ENCODE measurements around the gene ADAMTS3. TPM values are rescaled to one million over a fixed set of nuclear protein-coding genes. Genes with fewer than 3 reads are reported as not detected.

The ADAMTS3 gene
- total and polyA plus RNA-seq, 12 donors, result 1.0 to 13.1 (median 2.2) TPM

- H3K9me3 ChIP-seq (replicated peaks in 1 of 3), result no peaks in the 10 kb centered on the region
- 70 to 79% (median 72%) methylated on average over 4 of the region's 4 CpGs for WGBS, 4 donors
- no peak for TF ChIP-seq POLR2A (IDR thresholded peaks at IDR 0.05)
- no peak for TF ChIP-seq CTCF (IDR thresholded peaks at IDR 0.05)
These were observed 145.0 kb downstream of the ADAMTS3 start for GRCh38 chr4:72424006-72424405.

GRCh38 chr4:72422416-72422815 lies 146.6 kb downstream of the ADAMTS3 start:
- H3K4me1 ChIP-seq (replicated peaks in 1 of 2), result peaks cover 5 to 8% of the 10 kb centered on the region in 2 donors
- no peak for TF ChIP-seq CTCF (IDR thresholded peaks at IDR 0.05)
- TF ChIP-seq POLR2A (IDR thresholded peaks at IDR 0.05), result no peak
- 92 to 96% (median 95%) methylated on average over 2 of the region's 2 CpGs for WGBS, 4 donors
- no peak overlapping the region for H3K4me3 ChIP-seq
- H3K9me3 ChIP-seq (replicated peaks in 1 of 3), result no peaks in the 10 kb centered on the region
- no peak overlapping the region for H3K27ac ChIP-seq
- intact Hi-C loops (cut with DNase I), result no loop called here
- H3K36me3 ChIP-seq (replicated peaks in 1 of 2), result no peaks in the 10 kb centered on the region
- no peak for DNase-seq
- no peaks in the 10 kb centered on the region for H3K27me3 ChIP-seq

More at GRCh38 chr4:72424006-72424405, 145.0 kb downstream of the ADAMTS3 start:
- Histone ChIP-seq H3K4me1 (replicated peaks in 1 of 2) (peaks cover under 1% of the 10 kb centered on the region in 2 donors), H3K36me3 (replicated peaks in 1 of 2) (no peaks in the 10 kb centered on the region), H3K4me3 (no peak overlapping the region), H3K27ac (no peak overlapping the region), H3K27me3 (no peaks in the 10 kb centered on the region)
- DNase-seq, result no peak
- intact Hi-C loops (cut with DNase I), result no loop called here

GRCh38 chr4:72418458-72418857 lies 150.6 kb downstream of the ADAMTS3 start:
- H3K36me3 ChIP-seq (replicated peaks in 1 of 2), result no peaks in the 10 kb centered on the region
- WGBS, 4 donors, result 48 to 62% (median 52%) methylated on average over 2 of the region's 2 CpGs

GRCh38 chr4:72410158-72410557 lies 158.9 kb downstream of the ADAMTS3 start:
- TF ChIP-seq POLR2A (IDR thresholded peaks at IDR 0.05), result no peak
- TF ChIP-seq CTCF (IDR thresholded peaks at IDR 0.05), result no peak
- 78 to 89% (median 81%) methylated on average over 3 of the region's 3 CpGs for WGBS, 4 donors

More at GRCh38 chr4:72418458-72418857, 150.6 kb downstream of the ADAMTS3 start:
- no peak overlapping the region for H3K27ac ChIP-seq
- no peak overlapping the region for H3K4me3 ChIP-seq
- H3K4me1 ChIP-seq (replicated peaks in 1 of 2), result peaks cover 5 to 8% of the 10 kb centered on the region in 2 donors
- DNase-seq, result peak; percentile 63 to 87 (median 71)
- intact Hi-C loops (cut with DNase I), result no loop called here
- H3K27me3 ChIP-seq, result no peaks in the 10 kb centered on the region
- no peaks in the 10 kb centered on the region for H3K9me3 ChIP-seq (replicated peaks in 1 of 3)
- TF ChIP-seq POLR2A (IDR thresholded peaks at IDR 0.05) (no peak), CTCF (IDR thresholded peaks at IDR 0.05) (no peak)

More at GRCh38 chr4:72410158-72410557, 158.9 kb downstream of the ADAMTS3 start:
- H3K36me3 ChIP-seq (replicated peaks in 1 of 2), result no peaks in the 10 kb centered on the region
- H3K27ac ChIP-seq, result no peak overlapping the region
- H3K27me3 ChIP-seq, result no peaks in the 10 kb centered on the region
- no peak for DNase-seq
- intact Hi-C loops (cut with DNase I), result no loop called here
- H3K9me3 ChIP-seq (replicated peaks in 1 of 3), result no peaks in the 10 kb centered on the region
- no peaks in the 10 kb centered on the region for H3K4me1 ChIP-seq (replicated peaks in 1 of 2)
- no peak overlapping the region for H3K4me3 ChIP-seq
